NCI-H2107 treated with DMSO at 0.1 percent for 48 hours (cell line): ENCODE results near the gene ANO3.

Experiments
- DNase-seq: peaks from one replicate; lab custom pipeline; 2025; ENCODE audit not compliant: unreplicated experiment; lab: John Stamatoyannopoulos, UW

The ANO3 gene

DNA sequence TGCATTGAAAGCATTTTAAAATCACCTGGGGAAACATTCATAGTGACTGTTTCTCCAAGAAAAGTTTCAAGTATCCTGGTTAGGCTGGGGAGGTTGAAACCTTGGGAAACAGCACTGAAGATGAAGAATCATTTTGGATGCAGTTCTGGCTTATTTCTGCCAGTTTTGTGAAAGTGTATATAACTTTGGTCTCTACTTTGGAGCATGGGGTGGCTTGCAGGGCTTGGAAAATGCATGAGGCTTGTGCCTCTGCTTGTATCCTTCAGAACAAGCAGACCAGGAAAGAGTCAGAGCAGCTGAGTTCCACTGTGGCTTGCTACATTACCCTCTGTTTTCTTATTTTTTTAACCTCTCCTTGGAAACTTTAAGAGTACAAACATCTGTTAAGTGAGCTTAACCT is 370.5 kb downstream of the ANO3 start:
- DNase-seq = no peak

DNA sequence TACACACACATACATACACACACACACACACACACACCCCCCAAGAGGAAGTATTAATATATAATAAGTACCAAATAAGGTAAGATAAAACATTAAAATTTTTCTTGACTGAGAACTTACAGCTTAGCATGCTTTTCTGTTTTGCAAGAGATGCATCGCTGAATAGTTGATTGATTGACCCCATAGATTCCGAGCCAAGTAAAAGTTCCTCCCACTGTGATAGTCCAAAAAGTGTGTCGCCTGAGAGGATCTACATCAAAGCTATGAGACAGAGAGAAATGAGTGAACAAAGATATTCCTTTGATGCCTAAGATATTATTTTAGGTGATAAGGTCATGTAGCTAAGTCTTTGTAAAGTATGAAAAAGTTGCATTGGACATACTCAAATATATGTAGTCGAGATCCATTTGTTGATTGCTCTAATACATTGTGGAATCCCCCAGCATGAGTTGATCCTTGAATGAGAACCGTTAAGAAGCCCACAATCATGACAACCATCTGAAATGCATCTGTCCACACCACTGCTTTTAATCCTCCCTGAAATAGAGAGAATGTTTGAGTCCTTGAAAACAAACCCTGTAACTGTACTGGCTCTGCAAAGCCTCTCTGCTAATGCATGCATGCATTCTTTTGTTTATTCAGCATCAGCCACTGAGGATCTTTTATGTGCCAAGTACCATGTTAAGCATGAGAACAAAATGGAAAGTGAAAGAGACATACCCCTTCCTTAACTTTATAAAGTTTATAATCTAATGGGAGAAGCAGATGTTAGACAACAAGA is 371.7 kb downstream of the ANO3 start:
- no peak for DNase-seq

DNA sequence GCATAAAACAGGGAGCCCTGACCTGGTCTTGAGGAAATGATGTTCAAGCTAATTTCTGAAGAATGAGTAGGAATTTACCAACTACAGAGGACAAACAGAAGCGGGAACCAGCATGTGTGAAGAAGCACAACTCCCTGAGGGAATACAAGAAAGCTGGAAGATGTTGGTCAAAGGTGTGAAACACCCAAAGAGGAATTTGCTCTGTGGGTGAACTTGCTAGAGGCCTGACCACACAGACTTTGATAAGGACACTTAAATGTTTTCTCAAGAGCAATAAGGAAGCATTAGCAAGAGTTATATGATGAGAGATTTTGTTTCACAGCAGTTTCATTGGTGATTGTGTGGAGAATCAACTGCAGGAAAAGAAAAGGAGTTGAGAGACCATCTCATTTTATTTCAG is 372.3 kb downstream of the ANO3 start:
- no peak for DNase-seq

DNA sequence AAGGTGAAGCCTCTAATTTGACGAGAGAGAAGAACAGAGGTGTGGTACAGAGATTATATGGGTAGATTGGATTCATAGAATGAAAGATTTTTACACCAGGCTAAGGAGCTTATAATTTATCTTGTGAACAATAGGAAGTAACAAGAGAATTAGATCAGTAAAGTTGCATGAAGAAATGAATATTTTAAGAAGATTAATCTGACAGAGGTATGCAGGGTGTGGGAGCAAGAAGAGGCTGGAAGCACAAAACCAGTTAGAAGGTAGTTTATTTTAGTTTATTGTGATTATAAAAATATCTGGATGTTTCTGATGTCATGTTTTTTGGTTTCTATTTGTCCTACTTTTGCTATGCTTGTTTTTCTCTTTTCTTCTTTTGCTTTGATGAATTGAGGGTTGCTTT is 374.3 kb downstream of the ANO3 start:
- DNase-seq = no peak

DNA sequence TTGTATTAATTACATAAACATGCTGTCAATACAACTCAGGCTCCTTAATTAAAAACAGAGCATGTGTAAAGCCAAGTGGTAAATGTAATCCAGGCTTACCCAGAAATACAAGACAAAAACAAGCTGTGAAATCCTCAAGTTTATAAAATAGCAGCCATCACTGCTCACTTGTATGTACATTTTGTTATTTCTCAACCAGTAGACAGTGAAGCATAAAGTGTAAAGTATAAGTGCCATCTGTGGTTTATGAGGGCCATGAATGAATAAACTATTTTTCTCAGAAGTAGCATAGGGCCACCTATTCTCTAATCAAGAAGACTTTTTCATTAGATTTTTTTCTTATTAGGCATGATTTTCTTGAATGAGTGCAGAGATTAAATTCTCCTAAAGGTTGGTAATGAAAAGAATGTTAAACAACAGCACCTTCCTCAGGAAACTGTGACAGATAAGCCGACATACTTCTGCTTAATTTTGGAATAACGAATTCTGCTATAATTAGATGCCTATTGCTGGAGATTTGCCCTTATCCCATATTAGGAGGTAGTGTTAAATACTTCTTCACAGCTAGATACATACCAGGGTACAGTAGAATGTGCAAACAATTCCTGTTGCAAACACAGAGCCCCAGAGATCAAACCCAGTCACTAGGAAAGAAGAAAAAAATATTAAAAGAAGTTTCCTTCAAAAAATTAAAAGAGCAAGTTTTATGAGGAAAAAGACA is 377.0 kb downstream of the ANO3 start:
- DNase-seq = no peak

DNA sequence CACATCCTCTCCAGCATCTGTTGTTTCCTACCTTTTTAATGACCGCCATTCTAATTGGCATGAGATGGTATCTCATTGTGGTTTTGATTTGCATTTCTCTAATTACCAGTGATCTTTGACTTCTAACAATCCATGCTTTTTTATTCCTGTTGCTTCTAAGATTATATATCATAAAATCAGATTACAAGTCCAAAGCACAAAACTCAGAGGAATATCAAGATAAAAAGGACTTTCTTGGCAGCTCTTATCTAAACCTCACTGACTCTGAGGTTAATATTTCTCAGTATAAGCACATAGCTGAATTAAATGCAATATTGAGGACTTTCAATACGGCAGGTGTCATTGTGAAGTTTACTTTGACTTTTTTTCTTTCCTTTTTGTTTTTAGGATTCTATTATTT is 378.6 kb downstream of the ANO3 start:
- no peak for DNase-seq

DNA sequence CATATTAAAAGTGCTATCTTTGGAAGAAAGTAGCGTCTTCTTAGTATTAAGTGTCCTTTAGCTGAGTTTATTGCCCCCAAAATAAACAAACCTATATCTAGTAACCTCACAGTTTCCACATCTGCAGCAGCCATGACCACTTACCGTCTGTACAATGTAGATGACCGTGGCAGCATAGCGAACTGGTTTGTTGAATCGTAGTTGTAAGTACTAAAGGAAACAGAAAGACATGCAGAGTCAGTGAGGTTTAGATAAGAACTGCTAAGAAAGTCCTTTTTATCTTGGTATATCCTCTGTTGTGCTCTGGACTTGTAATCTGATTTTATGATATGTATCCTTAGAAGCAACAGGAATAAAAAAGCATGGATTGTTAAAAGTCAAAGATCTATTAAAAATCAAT is 380.6 kb downstream of the ANO3 start:
- no peak for DNase-seq
